IMR-90 (cell line): Measurements from ENCODE around the gene PTPRG. TPM values are rescaled to one million over a fixed set of nuclear protein-coding genes. Genes with fewer than 3 reads are reported as not detected.

Experiments used
- ATAC-seq: fragments of 200-7000 bp; cut with Tn5 transposase; 2 replicates; pipeline ENCODE4 v1.9.1; 2020; ENCODE audit warnings: low read depth, mild to moderate bottlenecking, moderate library complexity
- BruUV-seq: library from RNA; stranded (reverse); fragments of 400-500 nt; replicated peaks from 2 replicates; lab custom pipeline; 2021; lab: Mats Ljungman, UMichigan
- CTCF ChIA-PET: fragments of 300-600 bp; formaldehyde crosslinking; extraction: SDS; loops from one replicate; lab custom pipeline; 2021; ENCODE audit warnings: antibody characterized with exemption; lab: Yijun Ruan, JAX
- POLR2A ChIA-PET: fragments of 300-600 bp; sonication (Branson Sonifier 250); formaldehyde crosslinking; loops from one replicate; lab custom pipeline; 2022; ENCODE audit warnings: antibody characterized with exemption; ENCODE audit not compliant: unreplicated experiment; lab: Charles Lee
- DNase-seq: peaks from one replicate; pipeline ENCODE4 v3.0.0; 2013
- H2AFZ ChIP-seq: replicated peaks from 2 replicates; pipeline ENCODE3; 2013; ENCODE audit warnings: low read length, mild to moderate bottlenecking; ENCODE audit not compliant: poor library complexity
- H2AK5ac ChIP-seq: 2 replicates; pipeline ENCODE4 v1.6.1; 2013; ENCODE audit warnings: low read depth, low read length, inconsistent platforms
- H2AK9ac ChIP-seq: replicated peaks from 2 replicates; pipeline ENCODE3; 2013; ENCODE audit warnings: mild to moderate bottlenecking, low read depth, low read length, moderate library complexity; ENCODE audit not compliant: poor library complexity
- H2BK120ac ChIP-seq: 2 replicates; pipeline ENCODE4 v1.6.1; 2013; ENCODE audit warnings: low read depth, low read length, inconsistent platforms
- H2BK15ac ChIP-seq: 3 replicates; pipeline ENCODE4 v1.6.1; 2013; ENCODE audit warnings: low read depth, low read length, inconsistent platforms
- H2BK20ac ChIP-seq: 2 replicates; pipeline ENCODE4 v1.6.1; 2013; ENCODE audit warnings: low read depth, mild to moderate bottlenecking, inconsistent platforms, low read length, moderate library complexity
- H2BK5ac ChIP-seq: 2 replicates; pipeline ENCODE4 v1.6.1; 2013; ENCODE audit warnings: mild to moderate bottlenecking, low read depth, low read length, inconsistent platforms; ENCODE audit not compliant: poor library complexity, severe bottlenecking
- H3K14ac ChIP-seq: replicated peaks from 2 replicates; pipeline ENCODE4 v1.6.1; 2013; ENCODE audit warnings: low read depth, low read length, inconsistent platforms
- H3K18ac ChIP-seq: 2 replicates; pipeline ENCODE4 v1.6.1; 2013; ENCODE audit warnings: low read depth, low read length, control low read depth
- H3K23ac ChIP-seq: 2 replicates; pipeline ENCODE4 v1.6.1; 2013; ENCODE audit warnings: low read depth, low read length, inconsistent platforms
- H3K27ac ChIP-seq: 2 replicates; pipeline ENCODE4 v1.5.1; 2013; ENCODE audit warnings: mild to moderate bottlenecking, control low read depth, low read length; ENCODE audit not compliant: insufficient read depth
- H3K27me3 ChIP-seq: 2 replicates; pipeline ENCODE4 v1.6.1; 2013; ENCODE audit warnings: low read length; ENCODE audit not compliant: control insufficient read depth, insufficient read depth
- H3K36me3 ChIP-seq: 2 replicates; pipeline ENCODE4 v1.6.1; 2013; ENCODE audit warnings: low read length, mixed read lengths; ENCODE audit not compliant: control insufficient read depth, insufficient read depth
- H3K4ac ChIP-seq: 2 replicates; pipeline ENCODE4 v1.6.1; 2013; ENCODE audit warnings: low read depth, low read length, inconsistent platforms
- H3K4me1 ChIP-seq: 2 replicates; pipeline ENCODE4 v1.6.1; 2013; ENCODE audit warnings: low read length, mixed read lengths; ENCODE audit not compliant: control insufficient read depth, insufficient read depth
- H3K4me2 ChIP-seq: 2 replicates; pipeline ENCODE4 v1.6.1; 2013; ENCODE audit warnings: low read depth, mild to moderate bottlenecking, control low read depth, low read length, moderate library complexity
- H3K4me3 ChIP-seq: 2 replicates; pipeline ENCODE4 v1.5.1; 2013; ENCODE audit warnings: low read depth, mild to moderate bottlenecking, control low read depth, low read length, moderate library complexity; ENCODE audit not compliant: insufficient read depth
- H3K56ac ChIP-seq: 2 replicates; pipeline ENCODE4 v1.6.1; 2013; ENCODE audit warnings: low read length, inconsistent platforms; ENCODE audit not compliant: insufficient read depth; ENCODE audit errors: extremely low read depth
- H3K79me1 ChIP-seq, 2 experiments: 2 replicates each; pipeline ENCODE4 v1.6.1; 2013; ENCODE audit warnings: low read length in 2 of 2, inconsistent platforms in 1 of 2, low read depth in 1 of 2
- H3K9ac ChIP-seq: 2 replicates; pipeline ENCODE4 v1.6.1; 2013; ENCODE audit warnings: low read depth, low read length, control low read depth
- H3K9me1 ChIP-seq: 2 replicates; pipeline ENCODE4 v1.6.1; 2013; ENCODE audit warnings: low read length, inconsistent platforms; ENCODE audit not compliant: insufficient read depth
- H3K9me3 ChIP-seq: 2 replicates; pipeline ENCODE4 v1.6.1; 2013; ENCODE audit warnings: low read length; ENCODE audit not compliant: control insufficient read depth, insufficient read depth
- H4K20me1 ChIP-seq: 2 replicates; pipeline ENCODE4 v1.6.1; 2013; ENCODE audit warnings: low read length, inconsistent platforms; ENCODE audit not compliant: insufficient read depth
- H4K5ac ChIP-seq: 2 replicates; pipeline ENCODE4 v1.6.1; 2013; ENCODE audit warnings: mild to moderate bottlenecking, low read depth, low read length, control low read depth
- H4K8ac ChIP-seq, 2 experiments: 2 replicates each; pipeline ENCODE4 v1.6.1; 2013; ENCODE audit warnings: low read depth in 2 of 2, low read length in 2 of 2, control low read depth in 1 of 2, inconsistent platforms in 1 of 2
- H4K91ac ChIP-seq: 2 replicates; pipeline ENCODE4 v1.6.1; 2013; ENCODE audit warnings: low read depth, low read length, inconsistent platforms; ENCODE audit not compliant: insufficient read depth
- CTCF ChIP-seq: conservative IDR thresholded peaks from 2 replicates; pipeline ENCODE4 v1.5.1; 2012; ENCODE audit warnings: mild to moderate bottlenecking, low read depth, low read length, improper control_type of control experiment
- FOS ChIP-seq: fragments of 150-350 bp; IDR thresholded peaks from 2 replicates; pipeline ENCODE4 v1.6.1; 2016; ENCODE audit warnings: low read depth, low read length
- NFE2L2 ChIP-seq: fragments of 150-350 bp; IDR thresholded peaks from 2 replicates; pipeline ENCODE4 v1.6.1; 2016; ENCODE audit warnings: low read depth, mild to moderate bottlenecking, low read length
- RAD21 ChIP-seq: IDR thresholded peaks from 2 replicates; pipeline ENCODE4 v1.6.1; 2012; ENCODE audit warnings: low read length, improper control_type of control experiment
- RFX5 ChIP-seq: IDR thresholded peaks from 2 replicates; pipeline ENCODE4 v1.8.0; 2012; ENCODE audit warnings: low read depth, mild to moderate bottlenecking, low read length, moderate library complexity
- SMC3 ChIP-seq: fragments of 150-350 bp; IDR thresholded peaks from 2 replicates; pipeline ENCODE4 v1.6.1; 2016; ENCODE audit warnings: low read depth, mild to moderate bottlenecking, antibody characterized with exemption, low read length, moderate library complexity
- USF2 ChIP-seq: fragments of 150-350 bp; IDR thresholded peaks from 2 replicates; pipeline ENCODE4 v1.6.1; 2017; ENCODE audit warnings: mild to moderate bottlenecking, antibody characterized with exemption, low read length, low read depth
- WGBS, 2 experiments: methylation state at CpG; one replicate each; pipeline versions ENCODE4 v1.1.5 to v1.1.7; 2013; ENCODE audit warnings: missing lambda C conversion rate in 2 of 2; ENCODE audit not compliant: insufficient read length in 1 of 2; ENCODE audit errors: extremely low coverage in 2 of 2; 5-methylcytosine and 5-hydroxymethylcytosine counted together
- dilution Hi-C: fragments of 300-500 bp; cut with HindIII; formaldehyde crosslinking; loops from one replicate; pipeline ENCODE4 v1.14.3; 2018; ENCODE audit warnings: low sequenced_read_pairs; ENCODE audit not compliant: unreplicated experiment
- in situ Hi-C: fragments of 300-500 bp; cut with MboI; formaldehyde crosslinking; loops from 3 replicates; pipeline ENCODE4 v1.14.3; 2019; ENCODE audit warnings: low sequenced_read_pairs, inconsistent platforms, mixed read lengths
- intact Hi-C: fragments of 100-400 bp; cut with micrococcal nuclease; formaldehyde crosslinking; loops from 2 replicates; pipeline ENCODE4 v1.10.0; 2022
- polyA plus RNA-seq, 3 experiments: library from polyadenylated mRNA; depleted of rRNA; stranded (reverse); fragments of >200 nt; gene quantifications; 2 replicates each; pipeline ENCODE4 v1.2.3, GENCODE V29; 2012; ENCODE audit warnings: low replicate concordance in 1 of 3
- total RNA-seq: library from RNA; depleted of rRNA; stranded (reverse); fragments of >200 nt; gene quantifications from 2 replicates; pipeline ENCODE4 v1.2.3, GENCODE V29; 2012

The PTPRG gene
- total and polyA plus RNA-seq, 2 of the 4 experiments (the other 2 are of a cell fraction): 7.7 to 31.0 TPM

- no peak for TF ChIP-seq USF2
Measured at GRCh38 chr3:62211675-62212429, 650.5 kb downstream of the PTPRG start (continued).

- intact Hi-C loops: no loop called here
- Histone ChIP-seq H3K18ac (no peak overlapping the region), H4K5ac (no peak overlapping the region), H4K8ac (no peak overlapping the region), H2BK20ac (no peak overlapping the region), H3K56ac (no peak overlapping the region), H4K20me1 (no peaks in the 10 kb centered on the region), H4K91ac (no peak overlapping the region), H3K14ac (no peak overlapping the region), H3K9me3 (no peaks in the 10 kb centered on the region), H3K9ac (no peak overlapping the region), H3K4me2 (no peak overlapping the region), H3K9me1 (peaks cover 7% of the 10 kb centered on the region; the same call in 1 of the 2 replicates), H2AFZ (no peak overlapping the region), H2BK5ac (no peak overlapping the region), H2AK5ac (no peak overlapping the region), H2AK9ac (no peak overlapping the region), H2BK15ac (no peak overlapping the region), H3K23ac (no peak overlapping the region), H3K27me3 (no peaks in the 10 kb centered on the region), H3K27ac (no peak overlapping the region), H3K79me1 (no peaks in the 10 kb centered on the region; a peak in 1 of 4 replicates), H3K4ac (no peak overlapping the region), H3K36me3 (peaks cover 5% of the 10 kb centered on the region), H2BK120ac (no peak overlapping the region), H3K4me1 (no peaks in the 10 kb centered on the region; the same call in 1 of the 2 replicates), H3K4me3 (no peak overlapping the region)
- WGBS, 2 experiments: 100% methylated on average over 1 of the region's 4 CpGs; no CpG with 5 or more reads in 1 of the 2 experiments
- ChIA-PET POLR2A (no interaction called here), CTCF (no interaction called here)
- no peak for TF ChIP-seq NFE2L2
- no peak for TF ChIP-seq RFX5
- no peak for TF ChIP-seq SMC3
- no peak for TF ChIP-seq RAD21
- TF ChIP-seq CTCF: no peak
- TF ChIP-seq FOS: no peak
- ATAC-seq: no peak
- dilution Hi-C loops: no loop called here
- in situ Hi-C loops: loop anchor here (25.0 kb wide), 1 partner anchor 1022 kb away; no protein-coding TSS in a partner anchor
- no TSS peak for BruUV-seq
- DNase-seq: no peak
Measured at GRCh38 chr3:62214850-62215249, 653.5 kb downstream of the PTPRG start.
